ENCODE data around the gene COBL. TPM values are rescaled to one million over a fixed set of nuclear protein-coding genes. Genes with fewer than 3 reads are reported as not detected.

Gene COBL
- total and polyA plus RNA-seq, 9 of the 15 experiments (the other 6 are each of a cell fraction or from before 2014, with no cell fraction given) = 0.01 to 2.4 (median 0.09) TPM; not detected in 3

DNA sequence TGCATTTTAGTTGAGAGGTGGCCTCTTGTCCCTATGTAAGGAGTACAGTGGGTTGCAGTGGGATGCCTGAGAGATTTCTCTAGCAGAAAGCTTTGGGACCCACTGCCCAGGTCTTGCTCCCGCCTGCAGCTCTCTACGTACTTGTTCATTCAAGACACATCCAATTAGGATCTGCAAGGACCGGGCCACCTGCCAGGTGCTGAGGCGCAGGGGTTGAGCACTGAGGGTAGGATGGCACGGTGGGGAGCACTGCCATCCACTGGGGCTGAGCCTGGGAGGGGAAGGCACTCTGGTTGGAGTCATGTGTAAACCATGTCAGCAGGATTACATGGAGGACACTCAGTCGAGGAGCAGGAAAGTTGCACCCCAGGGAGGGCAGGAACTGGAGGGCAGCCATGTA is 342.8 kb downstream of the COBL start:
- Histone ChIP-seq H2AFZ (ENCODE audit: low read depth, low read length) (no peak overlapping the region), H3K27me3 (ENCODE audit: control insufficient read depth in 2 of 2, insufficient read depth in 2 of 2, low read length in 2 of 2) (peaks cover 0 to 6% of the 10 kb centered on the region in 2 experiments; a peak in 3 of 5 replicates), H3K9me1 (ENCODE audit: control insufficient read depth, insufficient read depth, low read length) (no peaks in the 10 kb centered on the region), H3K9me3 (replicated peaks; ENCODE audit: control insufficient read depth, insufficient read depth, low read depth, low read length) (no peaks in the 10 kb centered on the region), H4K20me1 (replicated peaks; ENCODE audit: control insufficient read depth, insufficient read depth, low read length) (no peaks in the 10 kb centered on the region), H3K4me2 (ENCODE audit: insufficient read depth, low read length) (no peak overlapping the region), H3K79me2 (ENCODE audit: control insufficient read depth, insufficient read depth, low read length) (no peaks in the 10 kb centered on the region), H3K9ac (ENCODE audit: insufficient read depth in 1 of 2, low read depth in 2 of 2, low read length in 2 of 2) (no peak overlapping the region), H3K27ac (ENCODE audit: extremely low read depth, low read depth, low read length) (no peak overlapping the region), H3K4me3 (no peak overlapping the region), H3K36me3 (ENCODE audit: control insufficient read depth, insufficient read depth, low read length) (no peaks in the 10 kb centered on the region), H3K4me1 (replicated peaks in 1 of 2; ENCODE audit: control insufficient read depth in 2 of 2, insufficient read depth in 2 of 2, low read length in 2 of 2) (no peaks in the 10 kb centered on the region)
- TF ChIP-seq, protein P1, sequence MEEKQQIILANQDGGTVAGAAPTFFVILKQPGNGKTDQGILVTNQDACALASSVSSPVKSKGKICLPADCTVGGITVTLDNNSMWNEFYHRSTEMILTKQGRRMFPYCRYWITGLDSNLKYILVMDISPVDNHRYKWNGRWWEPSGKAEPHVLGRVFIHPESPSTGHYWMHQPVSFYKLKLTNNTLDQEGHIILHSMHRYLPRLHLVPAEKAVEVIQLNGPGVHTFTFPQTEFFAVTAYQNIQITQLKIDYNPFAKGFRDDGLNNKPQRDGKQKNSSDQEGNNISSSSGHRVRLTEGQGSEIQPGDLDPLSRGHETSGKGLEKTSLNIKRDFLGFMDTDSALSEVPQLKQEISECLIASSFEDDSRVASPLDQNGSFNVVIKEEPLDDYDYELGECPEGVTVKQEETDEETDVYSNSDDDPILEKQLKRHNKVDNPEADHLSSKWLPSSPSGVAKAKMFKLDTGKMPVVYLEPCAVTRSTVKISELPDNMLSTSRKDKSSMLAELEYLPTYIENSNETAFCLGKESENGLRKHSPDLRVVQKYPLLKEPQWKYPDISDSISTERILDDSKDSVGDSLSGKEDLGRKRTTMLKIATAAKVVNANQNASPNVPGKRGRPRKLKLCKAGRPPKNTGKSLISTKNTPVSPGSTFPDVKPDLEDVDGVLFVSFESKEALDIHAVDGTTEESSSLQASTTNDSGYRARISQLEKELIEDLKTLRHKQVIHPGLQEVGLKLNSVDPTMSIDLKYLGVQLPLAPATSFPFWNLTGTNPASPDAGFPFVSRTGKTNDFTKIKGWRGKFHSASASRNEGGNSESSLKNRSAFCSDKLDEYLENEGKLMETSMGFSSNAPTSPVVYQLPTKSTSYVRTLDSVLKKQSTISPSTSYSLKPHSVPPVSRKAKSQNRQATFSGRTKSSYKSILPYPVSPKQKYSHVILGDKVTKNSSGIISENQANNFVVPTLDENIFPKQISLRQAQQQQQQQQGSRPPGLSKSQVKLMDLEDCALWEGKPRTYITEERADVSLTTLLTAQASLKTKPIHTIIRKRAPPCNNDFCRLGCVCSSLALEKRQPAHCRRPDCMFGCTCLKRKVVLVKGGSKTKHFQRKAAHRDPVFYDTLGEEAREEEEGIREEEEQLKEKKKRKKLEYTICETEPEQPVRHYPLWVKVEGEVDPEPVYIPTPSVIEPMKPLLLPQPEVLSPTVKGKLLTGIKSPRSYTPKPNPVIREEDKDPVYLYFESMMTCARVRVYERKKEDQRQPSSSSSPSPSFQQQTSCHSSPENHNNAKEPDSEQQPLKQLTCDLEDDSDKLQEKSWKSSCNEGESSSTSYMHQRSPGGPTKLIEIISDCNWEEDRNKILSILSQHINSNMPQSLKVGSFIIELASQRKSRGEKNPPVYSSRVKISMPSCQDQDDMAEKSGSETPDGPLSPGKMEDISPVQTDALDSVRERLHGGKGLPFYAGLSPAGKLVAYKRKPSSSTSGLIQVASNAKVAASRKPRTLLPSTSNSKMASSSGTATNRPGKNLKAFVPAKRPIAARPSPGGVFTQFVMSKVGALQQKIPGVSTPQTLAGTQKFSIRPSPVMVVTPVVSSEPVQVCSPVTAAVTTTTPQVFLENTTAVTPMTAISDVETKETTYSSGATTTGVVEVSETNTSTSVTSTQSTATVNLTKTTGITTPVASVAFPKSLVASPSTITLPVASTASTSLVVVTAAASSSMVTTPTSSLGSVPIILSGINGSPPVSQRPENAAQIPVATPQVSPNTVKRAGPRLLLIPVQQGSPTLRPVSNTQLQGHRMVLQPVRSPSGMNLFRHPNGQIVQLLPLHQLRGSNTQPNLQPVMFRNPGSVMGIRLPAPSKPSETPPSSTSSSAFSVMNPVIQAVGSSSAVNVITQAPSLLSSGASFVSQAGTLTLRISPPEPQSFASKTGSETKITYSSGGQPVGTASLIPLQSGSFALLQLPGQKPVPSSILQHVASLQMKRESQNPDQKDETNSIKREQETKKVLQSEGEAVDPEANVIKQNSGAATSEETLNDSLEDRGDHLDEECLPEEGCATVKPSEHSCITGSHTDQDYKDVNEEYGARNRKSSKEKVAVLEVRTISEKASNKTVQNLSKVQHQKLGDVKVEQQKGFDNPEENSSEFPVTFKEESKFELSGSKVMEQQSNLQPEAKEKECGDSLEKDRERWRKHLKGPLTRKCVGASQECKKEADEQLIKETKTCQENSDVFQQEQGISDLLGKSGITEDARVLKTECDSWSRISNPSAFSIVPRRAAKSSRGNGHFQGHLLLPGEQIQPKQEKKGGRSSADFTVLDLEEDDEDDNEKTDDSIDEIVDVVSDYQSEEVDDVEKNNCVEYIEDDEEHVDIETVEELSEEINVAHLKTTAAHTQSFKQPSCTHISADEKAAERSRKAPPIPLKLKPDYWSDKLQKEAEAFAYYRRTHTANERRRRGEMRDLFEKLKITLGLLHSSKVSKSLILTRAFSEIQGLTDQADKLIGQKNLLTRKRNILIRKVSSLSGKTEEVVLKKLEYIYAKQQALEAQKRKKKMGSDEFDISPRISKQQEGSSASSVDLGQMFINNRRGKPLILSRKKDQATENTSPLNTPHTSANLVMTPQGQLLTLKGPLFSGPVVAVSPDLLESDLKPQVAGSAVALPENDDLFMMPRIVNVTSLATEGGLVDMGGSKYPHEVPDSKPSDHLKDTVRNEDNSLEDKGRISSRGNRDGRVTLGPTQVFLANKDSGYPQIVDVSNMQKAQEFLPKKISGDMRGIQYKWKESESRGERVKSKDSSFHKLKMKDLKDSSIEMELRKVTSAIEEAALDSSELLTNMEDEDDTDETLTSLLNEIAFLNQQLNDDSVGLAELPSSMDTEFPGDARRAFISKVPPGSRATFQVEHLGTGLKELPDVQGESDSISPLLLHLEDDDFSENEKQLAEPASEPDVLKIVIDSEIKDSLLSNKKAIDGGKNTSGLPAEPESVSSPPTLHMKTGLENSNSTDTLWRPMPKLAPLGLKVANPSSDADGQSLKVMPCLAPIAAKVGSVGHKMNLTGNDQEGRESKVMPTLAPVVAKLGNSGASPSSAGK (IDR thresholded peaks at IDR 0.05) = no peak
- TF ChIP-seq ZNF785 (CRISPR knock-in tag; IDR thresholded peaks at IDR 0.05) = no peak
- FAIRE-seq (no peak), DNase-seq (ENCODE audit: extremely low read depth in 1 of 4, low spot score in 3 of 4) (no peak), ATAC-seq (no peak)
- no TSS peak for BruUV-seq (replicated peaks)
- intact Hi-C loops (cut with micrococcal nuclease) = no loop called here
- in situ Hi-C loops (cut with MboI) = no loop called here
- WGBS (ENCODE audit: insufficient coverage, low coverage, missing lambda C conversion rate) = 2% methylated on average over 5 of the region's 6 CpGs
- CTCF ChIA-PET (ENCODE audit: low intra/inter-chr PET ratio) = no interaction called here
- POLR2A ChIA-PET = no interaction called here
